Nephron (organoid): ENCODE measurements around the gene GMPPA.

Experiments
- H3K27ac Mint-ChIP-seq, 3 experiments: 2 replicates each; pipeline ENCODE4 v1.8.0; 2020; ENCODE audit warnings: mixed read lengths in 3 of 3, mild to moderate bottlenecking in 2 of 3, moderate library complexity in 1 of 3
- H3K27me3 Mint-ChIP-seq: 2 replicates; pipeline ENCODE4 v1.8.0; 2021; ENCODE audit warnings: low read depth, mild to moderate bottlenecking, moderate library complexity, mixed read lengths
- H3K36me3 Mint-ChIP-seq: 2 replicates; pipeline ENCODE4 v1.8.0; 2020; ENCODE audit warnings: low read depth, mixed read lengths
- H3K4me1 Mint-ChIP-seq: 2 replicates; pipeline ENCODE4 v1.8.0; 2020; ENCODE audit warnings: mixed read lengths
- H3K4me3 Mint-ChIP-seq, 3 experiments: 2 replicates each; pipeline ENCODE4 v1.8.0; 2020; ENCODE audit warnings: mild to moderate bottlenecking in 3 of 3, mixed read lengths in 3 of 3, moderate library complexity in 2 of 3
- H3K9me3 Mint-ChIP-seq: 2 replicates; pipeline ENCODE4 v1.8.0; 2020; ENCODE audit warnings: mixed read lengths
- CTCF ChIP-seq, 3 experiments: fragments of 200-600 bp; sonication (generic); IDR thresholded peaks; one replicate each; pipeline ENCODE4 v1.5.0; 2021; ENCODE audit warnings: antibody characterized with exemption in 3 of 3; ENCODE audit not compliant: unreplicated experiment in 3 of 3

The GMPPA gene

GRCh38 chr2:219486380-219486959 is 12.2 kb upstream of the GMPPA start:
- TF ChIP-seq CTCF (IDR thresholded peaks at IDR 0.05; ENCODE audit: unreplicated experiment in 3 of 3) = no peak
- H3K36me3 Mint-ChIP-seq = no peaks in the 10 kb centered on the region
- H3K9me3 Mint-ChIP-seq = no peaks in the 10 kb centered on the region
- H3K4me3 Mint-ChIP-seq = no peak overlapping the region
- peaks cover 12% of the 10 kb centered on the region for H3K4me1 Mint-ChIP-seq
- no peak overlapping the region for H3K27ac Mint-ChIP-seq
- peaks cover 55% of the 10 kb centered on the region for H3K27me3 Mint-ChIP-seq

GRCh38 chr2:219488149-219488843 is 10.4 kb upstream of the GMPPA start:
- no peak overlapping the region for H3K27ac Mint-ChIP-seq
- H3K27me3 Mint-ChIP-seq = peaks cover 53% of the 10 kb centered on the region
- no peaks in the 10 kb centered on the region for H3K36me3 Mint-ChIP-seq
- H3K9me3 Mint-ChIP-seq = no peaks in the 10 kb centered on the region
- H3K4me3 Mint-ChIP-seq = no peak overlapping the region
- TF ChIP-seq CTCF (IDR thresholded peaks at IDR 0.05; ENCODE audit: unreplicated experiment in 3 of 3) = no peak
- H3K4me1 Mint-ChIP-seq = peaks cover 12% of the 10 kb centered on the region

- Mint-ChIP-seq H3K4me3 (no peak overlapping the region), H3K9me3 (no peaks in the 10 kb centered on the region), H3K27ac (no peak overlapping the region), H3K27me3 (peaks cover 57% of the 10 kb centered on the region), H3K36me3 (no peaks in the 10 kb centered on the region), H3K4me1 (peaks cover 12% of the 10 kb centered on the region)
- no peak for TF ChIP-seq CTCF (IDR thresholded peaks at IDR 0.05; ENCODE audit: unreplicated experiment in 3 of 3)
Measured at GRCh38 chr2:219488844-219489194, 9.9 kb upstream of the GMPPA start.

DNA sequence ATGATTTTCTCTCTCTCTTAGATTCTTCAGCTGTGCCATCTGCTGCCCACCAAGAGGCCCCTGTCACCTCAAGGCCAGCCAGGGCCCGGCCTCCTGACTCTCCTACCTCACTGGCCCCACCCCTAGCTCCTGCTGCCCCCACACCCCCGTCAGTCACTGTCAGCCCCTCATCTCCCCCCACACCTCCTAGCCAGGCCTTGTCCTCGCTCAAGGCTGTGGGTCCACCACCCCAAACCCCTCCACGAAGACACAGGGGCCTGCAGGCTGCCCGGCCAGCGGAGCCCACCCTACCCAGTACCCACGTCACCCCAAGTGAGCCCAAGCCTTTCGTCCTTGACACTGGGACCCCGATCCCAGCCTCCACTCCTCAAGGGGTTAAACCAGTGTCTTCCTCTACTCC is 9.4 kb upstream of the GMPPA start:
- no peak for TF ChIP-seq CTCF (IDR thresholded peaks at IDR 0.05; ENCODE audit: unreplicated experiment in 3 of 3)
- H3K4me3 Mint-ChIP-seq = no peak overlapping the region
- peaks cover 12% of the 10 kb centered on the region for H3K4me1 Mint-ChIP-seq
- no peak overlapping the region for H3K27ac Mint-ChIP-seq
- H3K9me3 Mint-ChIP-seq = no peaks in the 10 kb centered on the region
- H3K27me3 Mint-ChIP-seq = peaks cover 56% of the 10 kb centered on the region
- H3K36me3 Mint-ChIP-seq = no peaks in the 10 kb centered on the region

- Mint-ChIP-seq H3K9me3 (no peaks in the 10 kb centered on the region), H3K36me3 (no peaks in the 10 kb centered on the region), H3K4me3 (no peak overlapping the region), H3K27ac (no peak overlapping the region), H3K4me1 (peaks cover 15% of the 10 kb centered on the region), H3K27me3 (peaks cover 58% of the 10 kb centered on the region)
- TF ChIP-seq CTCF (IDR thresholded peaks at IDR 0.05; ENCODE audit: unreplicated experiment in 3 of 3) = no peak
Measured at GRCh38 chr2:219490186-219490585, 8.5 kb upstream of the GMPPA start.

DNA sequence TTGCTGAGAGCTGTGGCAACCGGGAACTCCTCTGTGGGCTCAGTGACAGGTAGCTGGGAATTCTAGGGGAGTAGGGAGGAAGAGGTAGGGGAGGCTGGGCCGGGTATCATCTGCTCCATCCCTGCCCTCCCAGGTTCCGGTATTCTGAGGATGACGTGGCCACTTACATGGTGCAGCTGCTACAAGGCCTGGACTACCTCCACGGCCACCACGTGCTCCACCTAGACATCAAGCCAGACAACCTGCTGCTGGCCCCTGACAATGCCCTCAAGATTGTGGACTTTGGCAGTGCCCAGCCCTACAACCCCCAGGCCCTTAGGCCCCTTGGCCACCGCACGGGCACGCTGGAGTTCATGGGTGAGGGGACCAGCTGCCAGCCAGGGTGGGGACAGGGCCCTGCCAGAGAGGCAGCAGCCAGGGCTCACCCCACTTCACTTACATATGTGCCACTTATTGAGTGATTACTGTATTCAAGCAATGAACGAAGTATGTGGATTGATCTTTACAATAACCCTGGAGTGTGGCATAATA is 8.0 kb upstream of the GMPPA start:
- Mint-ChIP-seq H3K27ac (no peak overlapping the region), H3K4me3 (no peak overlapping the region), H3K27me3 (peaks cover 58% of the 10 kb centered on the region), H3K9me3 (no peaks in the 10 kb centered on the region), H3K4me1 (peaks cover 13% of the 10 kb centered on the region), H3K36me3 (no peaks in the 10 kb centered on the region)
- TF ChIP-seq CTCF (IDR thresholded peaks at IDR 0.05; ENCODE audit: unreplicated experiment in 3 of 3) = no peak
